Cardiac fibroblast (primary cell): ENCODE data around the gene LSM7.

Experiments
- DNase-seq, 2 donors: peaks; one replicate each; pipeline versions ENCODE4 v3.0.0 to v3.0.0-alpha.2; 2010; ENCODE audit warnings: low read depth in 2 of 2
- H3K4me3 ChIP-seq, 2 donors: replicated peaks in 1 of 2; 1 replicate in 1 of 2; 2 replicates in 1 of 2; pipeline ENCODE4 v1.5.1; 2011; ENCODE audit warnings: low read depth in 2 of 2, low read length in 2 of 2, mild to moderate bottlenecking in 2 of 2, moderate library complexity in 1 of 2
- CTCF ChIP-seq: IDR thresholded peaks from one replicate; pipeline ENCODE4 v1.5.1; 2011; ENCODE audit warnings: low read depth, mild to moderate bottlenecking, low read length, inconsistent platforms

Gene LSM7

GRCh38 chr19:2365201-2365970 lies 37.0 kb upstream of the LSM7 start:
- no peak for TF ChIP-seq CTCF
- H3K4me3 ChIP-seq, result no peak overlapping the region
- no peak for DNase-seq

- H3K4me3 ChIP-seq, result no peak overlapping the region
- no peak for DNase-seq
- TF ChIP-seq CTCF, result no peak
These were observed 35.0 kb upstream of the LSM7 start for GRCh38 chr19:2363419-2363818.

- DNase-seq, result no peak
- TF ChIP-seq CTCF, result no peak
- no peak overlapping the region for H3K4me3 ChIP-seq
These were observed 34.5 kb upstream of the LSM7 start for GRCh38 chr19:2362970-2363300.

GRCh38 chr19:2362046-2362969 lies 33.9 kb upstream of the LSM7 start:
- TF ChIP-seq CTCF, result no peak
- no peak overlapping the region for H3K4me3 ChIP-seq
- no peak for DNase-seq

GRCh38 chr19:2361246-2362045 lies 33.1 kb upstream of the LSM7 start:
- no peak overlapping the region for H3K4me3 ChIP-seq
- TF ChIP-seq CTCF, result no peak
- no peak for DNase-seq

GRCh38 chr19:2360833-2361232 lies 32.4 kb upstream of the LSM7 start:
- no peak overlapping the region for H3K4me3 ChIP-seq
- TF ChIP-seq CTCF, result no peak
- no peak for DNase-seq
